Hematopoietic multipotent progenitor cell treated with erythropoietin and hydrocortisone succinate and interleukin-3 and kit ligand, for 6 days (in vitro differentiated cells): ENCODE measurements around the gene ANKRD26.
"Not testable (repeated sequence)": the region's sequence is repeated elsewhere in the genome, so short reads cannot be mapped to it uniquely, and the experiment has no call there.

ENCODE experiments used
- DNase-seq: peaks from one replicate; pipeline ENCODE4 v3.0.0-alpha.2; 2015

ANKRD26 gene

GRCh38 chr10:27099916-27100812, at the start of gene ANKRD26:
TSS of gene ANKRD26 (minus strand) at chr10:27100494. CDS start at chr10:27100326, 168 bp downstream.
- peak; percentile 99 for DNase-seq

- DNase-seq: no peak
Measured at GRCh38 chr10:27147701-27148100, 47.4 kb upstream of the ANKRD26 start.

- DNase-seq: no peak
Measured at GRCh38 chr10:27145937-27146336, 45.6 kb upstream of the ANKRD26 start.

- no peak for DNase-seq
Measured at GRCh38 chr10:27143686-27144085, 43.4 kb upstream of the ANKRD26 start.

- DNase-seq: no peak
Measured at GRCh38 chr10:27138277-27138676, 38.0 kb upstream of the ANKRD26 start.

- no peak for DNase-seq
Measured at GRCh38 chr10:27134371-27134770, 34.1 kb upstream of the ANKRD26 start.

- no peak for DNase-seq
Measured at GRCh38 chr10:27108165-27108564, 7.9 kb upstream of the ANKRD26 start.

GRCh38 chr10:27104919-27105318, 4.6 kb upstream of the ANKRD26 start:
- DNase-seq: no peak

GRCh38 chr10:27100813-27101347, 586 bp upstream of the ANKRD26 start:
- DNase-seq: no peak

- DNase-seq: no peak
Measured at GRCh38 chr10:27099448-27099847, 846 bp downstream of the ANKRD26 start.

- DNase-seq: no peak
Measured at GRCh38 chr10:27088119-27089044, 11.9 kb downstream of the ANKRD26 start.

GRCh38 chr10:27072436-27073114, 27.7 kb downstream of the ANKRD26 start:
- DNase-seq: peak; percentile 30

GRCh38 chr10:27068217-27068891, 31.9 kb downstream of the ANKRD26 start:
- no peak for DNase-seq

- no peak for DNase-seq
Measured at GRCh38 chr10:27065084-27065483, 35.2 kb downstream of the ANKRD26 start.

GRCh38 chr10:27052656-27053055, 47.6 kb downstream of the ANKRD26 start:
- no peak for DNase-seq

- not testable (repeated sequence) for DNase-seq
Measured at GRCh38 chr10:27045247-27045646, 55.0 kb downstream of the ANKRD26 start.

GRCh38 chr10:27041196-27041595, 59.1 kb downstream of the ANKRD26 start:
- no peak for DNase-seq

GRCh38 chr10:27038168-27038567, 62.1 kb downstream of the ANKRD26 start:
- DNase-seq: no peak

GRCh38 chr10:27035163-27035562, 65.1 kb downstream of the ANKRD26 start:
- no peak for DNase-seq

GRCh38 chr10:27030060-27030459, 70.2 kb downstream of the ANKRD26 start:
- no peak for DNase-seq

GRCh38 chr10:27022048-27022447, 78.2 kb downstream of the ANKRD26 start:
- DNase-seq: no peak

- DNase-seq: no peak
Measured at GRCh38 chr10:27020243-27020642, 80.1 kb downstream of the ANKRD26 start.
